GM18951 (cell line): ENCODE data around the gene DCTN2.
"Not testable (repeated sequence)": the region's sequence is repeated elsewhere in the genome, so short reads cannot be mapped to it uniquely, and the experiment has no call there.

Experiments
- POLR2A ChIP-seq: IDR thresholded peaks from 4 replicates; pipeline ENCODE4 v1.6.1; 2011; ENCODE audit warnings: mild to moderate bottlenecking; ENCODE audit not compliant: insufficient read length, insufficient read depth; ENCODE audit errors: extremely low read depth
- in situ Hi-C: fragments of 300-500 bp; cut with MboI; formaldehyde crosslinking; loops from one replicate; pipeline ENCODE4 v1.12.0; 2022; ENCODE audit warnings: low sequenced_read_pairs, mixed read lengths, inconsistent platforms; ENCODE audit not compliant: unreplicated experiment

Gene DCTN2

GRCh38 chr12:57583008-57583831 is 36.2 kb upstream of the DCTN2 start:
- no peak for TF ChIP-seq POLR2A
- in situ Hi-C loops = no loop called here

- in situ Hi-C loops = no loop called here
- TF ChIP-seq POLR2A = no peak
These were observed 35.4 kb upstream of the DCTN2 start for GRCh38 chr12:57582440-57582839.

GRCh38 chr12:57581802-57582201 is 34.8 kb upstream of the DCTN2 start:
- TF ChIP-seq POLR2A = no peak
- in situ Hi-C loops = no loop called here

DNA sequence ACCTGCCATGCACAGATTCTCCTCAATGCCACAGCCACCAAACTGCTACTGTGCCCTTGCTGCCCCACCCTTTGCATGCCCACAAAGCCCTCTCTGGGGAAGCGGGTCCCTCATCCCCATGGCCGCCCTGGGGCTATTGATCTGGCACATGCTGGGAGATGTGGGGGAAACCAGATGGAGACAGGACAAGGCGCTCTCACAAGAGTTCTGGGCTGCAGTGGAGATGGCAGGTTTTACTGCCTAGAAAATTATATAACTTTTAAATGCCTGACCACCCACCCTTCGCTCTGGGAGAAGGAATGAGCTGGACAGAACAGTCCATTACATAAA is 33.4 kb upstream of the DCTN2 start:
- no peak for TF ChIP-seq POLR2A
- in situ Hi-C loops = no loop called here

DNA sequence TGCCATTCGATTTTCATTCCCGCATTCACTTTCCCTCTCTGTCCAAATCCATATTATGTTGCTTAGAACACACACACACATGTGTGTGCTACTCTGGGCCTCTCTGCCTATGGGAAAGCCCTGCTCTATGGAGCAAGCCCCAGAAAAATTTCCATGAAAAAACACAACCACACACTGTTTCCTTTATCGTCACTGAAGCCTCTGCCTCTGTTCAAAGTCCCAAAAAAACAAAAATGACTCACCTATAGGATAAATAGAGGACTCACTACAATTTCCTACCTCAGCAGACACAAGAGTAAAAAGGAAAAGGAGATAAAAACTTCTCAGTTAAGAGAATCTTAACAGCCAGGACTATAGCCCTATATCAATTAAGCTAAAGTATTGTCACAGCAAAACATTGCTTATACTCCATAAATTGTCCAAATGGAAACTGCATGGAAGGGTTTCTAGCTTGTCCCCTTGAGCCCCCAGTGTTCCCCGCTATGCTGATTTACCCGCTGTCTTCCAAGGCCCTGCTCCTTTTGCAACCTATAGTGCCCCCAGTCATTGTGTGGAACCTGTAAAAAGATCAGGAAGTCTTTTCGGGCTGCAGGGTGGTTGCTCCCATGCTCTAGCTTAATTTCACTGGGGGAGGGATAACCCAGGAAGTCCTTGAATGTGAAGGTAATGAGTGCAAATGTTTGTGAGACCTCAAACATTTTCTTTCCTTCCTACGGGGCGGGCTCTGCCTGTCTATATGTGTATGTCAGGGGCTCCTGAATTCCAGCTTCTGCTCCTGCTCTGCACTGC is 32.9 kb upstream of the DCTN2 start:
- in situ Hi-C loops = no loop called here
- no peak for TF ChIP-seq POLR2A

GRCh38 chr12:57579011-57579410 is 32.0 kb upstream of the DCTN2 start:
- in situ Hi-C loops = no loop called here
- no peak for TF ChIP-seq POLR2A

- TF ChIP-seq POLR2A = no peak
These were observed 31.2 kb upstream of the DCTN2 start for GRCh38 chr12:57577981-57578758.

DNA sequence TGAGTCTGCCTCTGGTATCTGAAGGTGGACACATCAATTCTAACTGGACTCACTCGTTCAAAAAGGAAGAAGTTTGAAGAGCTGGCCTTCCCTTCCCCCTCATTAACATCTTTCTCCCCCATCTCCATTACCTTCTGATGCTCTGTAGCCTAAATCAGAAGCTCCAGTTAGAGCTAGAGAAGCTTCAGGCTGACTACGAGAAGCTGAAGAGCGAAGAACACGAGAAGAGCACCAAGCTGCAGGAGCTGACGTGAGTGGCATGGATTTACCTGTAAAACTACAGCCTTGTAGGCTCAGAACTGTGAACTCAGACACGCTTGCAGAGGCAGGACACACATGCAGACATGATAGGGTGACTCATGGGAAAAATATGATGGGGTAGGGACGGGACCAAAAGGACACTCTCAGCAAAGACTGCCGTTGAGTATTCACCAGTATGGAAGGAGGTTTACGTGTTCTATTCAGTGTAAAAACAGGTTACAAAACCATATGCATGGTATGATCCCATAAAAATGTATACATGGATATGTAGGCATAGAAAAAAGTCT is 29.7 kb upstream of the DCTN2 start:
- in situ Hi-C loops = no loop called here
- TF ChIP-seq POLR2A = no peak

More at GRCh38 chr12:57577981-57578758, 31.2 kb upstream of the DCTN2 start:
- in situ Hi-C loops = no loop called here

DNA sequence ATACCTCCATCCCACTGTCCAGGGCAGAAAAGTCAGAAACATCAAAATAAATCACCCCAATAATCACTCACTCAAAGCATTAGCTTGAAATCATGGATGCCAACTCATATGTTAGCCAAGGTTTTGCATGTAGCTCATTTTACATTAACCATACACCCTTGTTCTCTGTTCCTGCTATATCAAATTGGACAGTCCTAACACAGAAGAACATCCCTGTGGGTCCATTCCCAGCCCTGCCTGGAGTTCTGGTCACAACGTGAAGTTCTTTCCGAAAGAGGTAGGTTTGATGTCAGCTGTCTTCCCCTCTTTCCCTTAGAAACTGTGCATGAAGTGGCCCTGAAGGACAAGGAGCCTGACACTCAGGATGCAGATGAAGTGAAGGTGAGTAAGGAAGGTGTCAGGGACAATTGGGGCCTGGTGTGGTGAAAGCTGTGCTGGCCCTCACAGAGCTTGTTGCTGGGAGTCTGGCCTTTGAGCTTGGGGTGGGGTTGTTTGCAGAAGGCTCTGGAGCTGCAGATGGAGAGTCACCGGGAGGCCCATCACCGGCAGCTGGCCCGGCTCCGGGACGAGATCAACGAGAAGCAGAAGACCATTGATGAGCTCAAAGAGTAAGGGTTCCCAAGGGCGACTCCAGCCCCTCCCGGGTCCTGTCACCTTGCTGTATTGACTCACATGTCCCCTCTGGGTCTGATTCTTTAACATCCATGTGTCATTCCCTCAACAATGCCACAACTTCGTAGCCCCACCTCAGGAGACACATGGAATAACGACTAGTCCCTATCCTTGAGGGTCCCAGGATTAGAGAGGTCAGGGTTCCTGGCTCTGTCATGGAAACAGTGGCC is 29.0 kb upstream of the DCTN2 start:
- in situ Hi-C loops = no loop called here
- TF ChIP-seq POLR2A = no peak

DNA sequence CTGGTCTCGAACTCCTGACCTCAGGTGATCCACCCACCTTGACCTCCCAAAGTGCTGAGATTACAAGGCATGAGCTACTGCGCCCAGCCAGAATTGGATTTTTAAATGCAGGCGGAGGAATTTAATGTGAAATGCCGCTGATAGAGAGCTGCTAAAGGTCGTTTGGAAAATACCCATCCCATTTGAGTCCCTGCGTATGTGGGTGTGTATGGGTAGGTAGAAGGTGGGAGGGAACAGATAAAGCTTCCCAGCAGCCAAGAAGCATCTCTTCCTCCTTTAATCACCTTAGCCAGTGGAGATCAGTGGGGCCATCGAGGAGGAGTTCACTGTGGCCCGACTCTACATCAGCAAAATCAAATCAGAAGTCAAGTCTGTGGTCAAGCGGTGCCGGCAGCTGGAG is 27.8 kb upstream of the DCTN2 start:
- in situ Hi-C loops = no loop called here
- no peak for TF ChIP-seq POLR2A

GRCh38 chr12:57571926-57572762 is 25.2 kb upstream of the DCTN2 start:
- TF ChIP-seq POLR2A = no peak

GRCh38 chr12:57570438-57570837 is 23.4 kb upstream of the DCTN2 start:
- in situ Hi-C loops = not testable (repeated sequence)

More at GRCh38 chr12:57571926-57572762, 25.2 kb upstream of the DCTN2 start:
- in situ Hi-C loops = no loop called here
